ENCODE data around the gene RNFT2.
A peak's percentile ranks its signal among the peaks of the same experiment; 100 is the strongest.

DNA sequence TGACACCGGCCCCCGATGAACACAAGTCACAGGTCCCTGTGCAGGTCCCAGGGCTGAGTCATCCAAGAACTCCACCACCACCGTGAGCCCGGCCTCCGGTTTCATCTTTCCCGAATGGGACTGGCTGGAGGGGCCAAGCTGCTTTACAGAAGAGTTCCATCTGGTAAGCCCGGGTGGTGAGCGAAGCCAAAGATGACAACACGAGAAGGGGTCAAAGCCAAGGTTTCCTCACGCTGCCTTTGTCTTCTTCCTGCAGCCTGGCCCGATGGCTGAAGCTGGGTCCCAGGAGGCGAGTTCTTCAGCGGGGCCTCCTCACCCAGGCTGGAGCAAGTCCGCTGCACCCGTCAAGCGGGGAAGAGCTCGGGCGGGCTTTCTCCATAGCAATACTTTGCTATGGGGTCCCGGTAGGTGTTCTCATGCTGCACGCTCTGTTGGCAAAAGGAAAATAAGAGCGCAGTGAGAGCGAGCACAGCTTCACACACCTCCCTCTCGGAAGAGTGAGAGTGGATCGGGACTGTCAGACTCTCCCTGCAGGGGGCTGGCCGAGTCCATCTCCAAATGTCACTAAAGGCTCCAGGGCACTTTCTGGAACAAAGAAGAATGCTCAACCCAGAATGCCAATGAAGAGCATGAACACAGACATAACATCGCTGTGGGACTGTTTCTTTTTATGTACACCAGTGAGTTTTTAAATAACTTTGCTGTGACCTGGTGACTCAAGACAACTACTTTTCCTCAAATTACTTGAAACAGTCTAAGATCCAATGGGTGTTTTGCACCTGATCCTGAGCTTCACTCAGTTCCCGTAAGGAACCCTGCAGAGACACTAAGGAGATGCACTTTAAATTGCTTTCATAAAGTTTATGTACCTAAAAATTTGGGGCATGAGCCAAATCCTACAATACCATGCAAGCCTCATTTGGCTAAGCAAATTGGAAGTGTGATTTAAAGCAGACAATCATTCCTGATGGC is 20.4 kb upstream of the RNFT2 start:
- TF ChIP-seq ZNF248 (tag by site-specific recombination; IDR thresholded peaks at IDR 0.05): no peak
- TF ChIP-seq, protein P1, sequence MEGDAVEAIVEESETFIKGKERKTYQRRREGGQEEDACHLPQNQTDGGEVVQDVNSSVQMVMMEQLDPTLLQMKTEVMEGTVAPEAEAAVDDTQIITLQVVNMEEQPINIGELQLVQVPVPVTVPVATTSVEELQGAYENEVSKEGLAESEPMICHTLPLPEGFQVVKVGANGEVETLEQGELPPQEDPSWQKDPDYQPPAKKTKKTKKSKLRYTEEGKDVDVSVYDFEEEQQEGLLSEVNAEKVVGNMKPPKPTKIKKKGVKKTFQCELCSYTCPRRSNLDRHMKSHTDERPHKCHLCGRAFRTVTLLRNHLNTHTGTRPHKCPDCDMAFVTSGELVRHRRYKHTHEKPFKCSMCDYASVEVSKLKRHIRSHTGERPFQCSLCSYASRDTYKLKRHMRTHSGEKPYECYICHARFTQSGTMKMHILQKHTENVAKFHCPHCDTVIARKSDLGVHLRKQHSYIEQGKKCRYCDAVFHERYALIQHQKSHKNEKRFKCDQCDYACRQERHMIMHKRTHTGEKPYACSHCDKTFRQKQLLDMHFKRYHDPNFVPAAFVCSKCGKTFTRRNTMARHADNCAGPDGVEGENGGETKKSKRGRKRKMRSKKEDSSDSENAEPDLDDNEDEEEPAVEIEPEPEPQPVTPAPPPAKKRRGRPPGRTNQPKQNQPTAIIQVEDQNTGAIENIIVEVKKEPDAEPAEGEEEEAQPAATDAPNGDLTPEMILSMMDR (tag by site-specific recombination; IDR thresholded peaks at IDR 0.05): no peak
- TF ChIP-seq ZNF837 (tag by site-specific recombination; IDR thresholded peaks at IDR 0.05): 0 out of 2 replicates have a peak, but pooled peaks have one; percentile 86
- TF ChIP-seq ZNF324 (tag by site-specific recombination; IDR thresholded peaks at IDR 0.05): 0 out of 2 replicates have a peak, but pooled peaks have one; percentile 25
- peak; percentile 63; the same call in 1 of the 2 replicates for TF ChIP-seq OVOL3 (tag by site-specific recombination; IDR thresholded peaks at IDR 0.05)
- TF ChIP-seq, protein P2, sequence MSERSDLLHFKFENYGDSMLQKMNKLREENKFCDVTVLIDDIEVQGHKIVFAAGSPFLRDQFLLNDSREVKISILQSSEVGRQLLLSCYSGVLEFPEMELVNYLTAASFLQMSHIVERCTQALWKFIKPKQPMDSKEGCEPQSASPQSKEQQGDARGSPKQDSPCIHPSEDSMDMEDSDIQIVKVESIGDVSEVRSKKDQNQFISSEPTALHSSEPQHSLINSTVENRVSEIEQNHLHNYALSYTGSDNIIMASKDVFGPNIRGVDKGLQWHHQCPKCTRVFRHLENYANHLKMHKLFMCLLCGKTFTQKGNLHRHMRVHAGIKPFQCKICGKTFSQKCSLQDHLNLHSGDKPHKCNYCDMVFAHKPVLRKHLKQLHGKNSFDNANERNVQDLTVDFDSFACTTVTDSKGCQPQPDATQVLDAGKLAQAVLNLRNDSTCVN (tag by site-specific recombination; optimal IDR thresholded peaks at IDR 0.05): peak; percentile 29
- TF ChIP-seq, protein P3, sequence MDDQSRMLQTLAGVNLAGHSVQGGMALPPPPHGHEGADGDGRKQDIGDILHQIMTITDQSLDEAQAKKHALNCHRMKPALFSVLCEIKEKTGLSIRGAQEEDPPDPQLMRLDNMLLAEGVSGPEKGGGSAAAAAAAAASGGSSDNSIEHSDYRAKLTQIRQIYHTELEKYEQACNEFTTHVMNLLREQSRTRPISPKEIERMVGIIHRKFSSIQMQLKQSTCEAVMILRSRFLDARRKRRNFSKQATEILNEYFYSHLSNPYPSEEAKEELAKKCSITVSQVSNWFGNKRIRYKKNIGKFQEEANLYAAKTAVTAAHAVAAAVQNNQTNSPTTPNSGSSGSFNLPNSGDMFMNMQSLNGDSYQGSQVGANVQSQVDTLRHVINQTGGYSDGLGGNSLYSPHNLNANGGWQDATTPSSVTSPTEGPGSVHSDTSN (CRISPR knock-in tag; IDR thresholded peaks at IDR 0.05): no peak
- no peak for TF ChIP-seq ZNF48 (tag by site-specific recombination; IDR thresholded peaks at IDR 0.05)
- TF ChIP-seq ZNF555 (tag by site-specific recombination; conservative IDR thresholded peaks at IDR 0.05): no peak
- TF ChIP-seq ZNF473 (tag by site-specific recombination; IDR thresholded peaks at IDR 0.05): no peak
- TF ChIP-seq ZNF416 (tag by site-specific recombination; IDR thresholded peaks at IDR 0.05): no peak
- no peak for TF ChIP-seq ZNF24 (tag by site-specific recombination; IDR thresholded peaks at IDR 0.05)
- TF ChIP-seq, protein P4, sequence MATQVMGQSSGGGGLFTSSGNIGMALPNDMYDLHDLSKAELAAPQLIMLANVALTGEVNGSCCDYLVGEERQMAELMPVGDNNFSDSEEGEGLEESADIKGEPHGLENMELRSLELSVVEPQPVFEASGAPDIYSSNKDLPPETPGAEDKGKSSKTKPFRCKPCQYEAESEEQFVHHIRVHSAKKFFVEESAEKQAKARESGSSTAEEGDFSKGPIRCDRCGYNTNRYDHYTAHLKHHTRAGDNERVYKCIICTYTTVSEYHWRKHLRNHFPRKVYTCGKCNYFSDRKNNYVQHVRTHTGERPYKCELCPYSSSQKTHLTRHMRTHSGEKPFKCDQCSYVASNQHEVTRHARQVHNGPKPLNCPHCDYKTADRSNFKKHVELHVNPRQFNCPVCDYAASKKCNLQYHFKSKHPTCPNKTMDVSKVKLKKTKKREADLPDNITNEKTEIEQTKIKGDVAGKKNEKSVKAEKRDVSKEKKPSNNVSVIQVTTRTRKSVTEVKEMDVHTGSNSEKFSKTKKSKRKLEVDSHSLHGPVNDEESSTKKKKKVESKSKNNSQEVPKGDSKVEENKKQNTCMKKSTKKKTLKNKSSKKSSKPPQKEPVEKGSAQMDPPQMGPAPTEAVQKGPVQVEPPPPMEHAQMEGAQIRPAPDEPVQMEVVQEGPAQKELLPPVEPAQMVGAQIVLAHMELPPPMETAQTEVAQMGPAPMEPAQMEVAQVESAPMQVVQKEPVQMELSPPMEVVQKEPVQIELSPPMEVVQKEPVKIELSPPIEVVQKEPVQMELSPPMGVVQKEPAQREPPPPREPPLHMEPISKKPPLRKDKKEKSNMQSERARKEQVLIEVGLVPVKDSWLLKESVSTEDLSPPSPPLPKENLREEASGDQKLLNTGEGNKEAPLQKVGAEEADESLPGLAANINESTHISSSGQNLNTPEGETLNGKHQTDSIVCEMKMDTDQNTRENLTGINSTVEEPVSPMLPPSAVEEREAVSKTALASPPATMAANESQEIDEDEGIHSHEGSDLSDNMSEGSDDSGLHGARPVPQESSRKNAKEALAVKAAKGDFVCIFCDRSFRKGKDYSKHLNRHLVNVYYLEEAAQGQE (tag by site-specific recombination; IDR thresholded peaks at IDR 0.05): no peak
- TF ChIP-seq YY1 (tag by site-specific recombination; IDR thresholded peaks at IDR 0.05): no peak
